Neural crest cell (in vitro differentiated cells): ENCODE data around the gene MTFR1L. TPM values are rescaled to one million over a fixed set of nuclear protein-coding genes. Genes with fewer than 3 reads are reported as not detected.

Source experiments
- DNase-seq: peaks from one replicate; pipeline ENCODE4 v3.0.0; 2021; ENCODE audit warnings: low read depth, mixed read lengths, low spot score
- H3K27ac Mint-ChIP-seq: one replicate; pipeline ENCODE4 v1.8.0; 2021; ENCODE audit warnings: mild to moderate bottlenecking, mixed read lengths; ENCODE audit not compliant: unreplicated experiment
- H3K27me3 Mint-ChIP-seq: 2 replicates; pipeline ENCODE4 v1.8.0; 2021; ENCODE audit warnings: low read depth, mild to moderate bottlenecking, mixed read lengths
- H3K36me3 Mint-ChIP-seq: 2 replicates; pipeline ENCODE4 v1.8.0; 2021; ENCODE audit warnings: low read depth, mild to moderate bottlenecking, mixed read lengths
- H3K4me1 Mint-ChIP-seq: 2 replicates; pipeline ENCODE4 v1.8.0; 2021; ENCODE audit warnings: mixed read lengths
- H3K4me3 Mint-ChIP-seq: one replicate; pipeline ENCODE4 v1.8.0; 2021; ENCODE audit warnings: mild to moderate bottlenecking, mixed read lengths
- H3K9me3 Mint-ChIP-seq: 2 replicates; pipeline ENCODE4 v1.8.0; 2021; ENCODE audit warnings: mixed read lengths
- long read RNA-seq: library from polyadenylated mRNA; unstranded; transcript quantifications from one replicate; pipeline ENCODE4 v2.0.0, GENCODE V29; 2020
- total RNA-seq: library from RNA; stranded (reverse); gene quantifications from 2 replicates; pipeline ENCODE4 v1.2.1, GENCODE V29; 2021
- TF ChIP-seq, protein P1 (sequence below): fragments of 200-600 bp; sonication (generic); conservative IDR thresholded peaks from 2 replicates; pipeline ENCODE4 v1.5.0; 2021; ENCODE audit warnings: antibody characterized with exemption, mild to moderate bottlenecking

MTFR1L gene
- total RNA-seq: 61.1 and 68.6 TPM in 2 replicates
- long read RNA-seq, transcript MTFR1L-204 (7 exons, 1,868 nt): minor isoform, 6 of 195 reads
- long read RNA-seq, transcript MTFR1L-210 (7 exons, 1,873 nt): minor isoform, 17 of 195 reads
- long read RNA-seq, transcript MTFR1L-203 (7 exons, 2,004 nt): major isoform, 133 of 195 reads
- long read RNA-seq, partial matches to known transcripts: 16 of 195 reads
- long read RNA-seq, other reads (novel, unspliced or antisense): 19 of 195 reads

DNA sequence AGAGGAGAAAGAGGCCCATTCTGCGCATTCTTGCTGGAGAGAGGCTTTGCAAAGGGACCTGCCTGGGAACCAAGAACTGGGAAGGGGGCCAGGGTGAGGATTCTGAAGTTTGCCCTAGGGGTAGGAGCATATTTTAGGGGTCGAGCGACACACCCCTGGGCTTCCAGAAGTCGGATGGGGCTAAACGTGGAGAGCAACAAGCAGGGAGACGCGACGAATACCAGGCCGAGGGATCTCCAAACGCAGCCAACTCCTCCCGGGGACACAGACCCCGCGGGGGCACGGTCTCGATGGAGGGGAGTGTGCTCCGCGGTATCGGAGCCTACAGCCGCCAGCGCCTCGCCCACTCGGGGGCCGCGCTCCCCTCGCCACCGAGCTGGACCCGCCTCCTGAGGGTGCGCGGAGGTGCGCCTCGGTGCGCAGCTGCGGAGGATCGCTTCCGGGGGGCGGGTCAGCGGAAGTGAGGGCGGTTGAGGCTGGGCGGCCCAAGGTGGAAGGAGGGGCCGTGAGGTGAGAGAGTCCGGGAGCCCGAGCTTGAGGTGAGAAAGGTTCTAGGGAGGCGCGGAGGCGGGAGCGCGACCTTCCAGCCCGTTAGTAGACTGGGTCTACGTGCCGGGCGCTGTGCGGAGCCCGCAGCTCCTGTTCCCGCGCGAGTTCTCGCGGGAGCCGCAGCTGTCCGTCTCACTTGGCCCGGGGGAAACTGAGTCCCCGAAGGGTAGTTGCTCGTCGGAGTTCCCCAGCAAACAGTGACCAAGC, at the start of gene MTFR1L:
TSS of gene MTFR1L (plus strand) at position 464 of the 756 bp plus-strand sequence. CDS start 3,151 bp downstream, outside the sequence.
- Mint-ChIP-seq H3K9me3 (no peaks in the 10 kb centered on the region), H3K27me3 (peaks cover 11% of the 10 kb centered on the region), H3K27ac (peak within 1 kb of the TSS; percentile 97), H3K36me3 (no peaks in the 10 kb centered on the region), H3K4me3 (peak within 1 kb of the TSS; percentile 98), H3K4me1 (peaks cover 38% of the 10 kb centered on the region)
- TF ChIP-seq, protein P1, sequence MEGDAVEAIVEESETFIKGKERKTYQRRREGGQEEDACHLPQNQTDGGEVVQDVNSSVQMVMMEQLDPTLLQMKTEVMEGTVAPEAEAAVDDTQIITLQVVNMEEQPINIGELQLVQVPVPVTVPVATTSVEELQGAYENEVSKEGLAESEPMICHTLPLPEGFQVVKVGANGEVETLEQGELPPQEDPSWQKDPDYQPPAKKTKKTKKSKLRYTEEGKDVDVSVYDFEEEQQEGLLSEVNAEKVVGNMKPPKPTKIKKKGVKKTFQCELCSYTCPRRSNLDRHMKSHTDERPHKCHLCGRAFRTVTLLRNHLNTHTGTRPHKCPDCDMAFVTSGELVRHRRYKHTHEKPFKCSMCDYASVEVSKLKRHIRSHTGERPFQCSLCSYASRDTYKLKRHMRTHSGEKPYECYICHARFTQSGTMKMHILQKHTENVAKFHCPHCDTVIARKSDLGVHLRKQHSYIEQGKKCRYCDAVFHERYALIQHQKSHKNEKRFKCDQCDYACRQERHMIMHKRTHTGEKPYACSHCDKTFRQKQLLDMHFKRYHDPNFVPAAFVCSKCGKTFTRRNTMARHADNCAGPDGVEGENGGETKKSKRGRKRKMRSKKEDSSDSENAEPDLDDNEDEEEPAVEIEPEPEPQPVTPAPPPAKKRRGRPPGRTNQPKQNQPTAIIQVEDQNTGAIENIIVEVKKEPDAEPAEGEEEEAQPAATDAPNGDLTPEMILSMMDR: no peak
- peak; percentile 67 for DNase-seq

DNA sequence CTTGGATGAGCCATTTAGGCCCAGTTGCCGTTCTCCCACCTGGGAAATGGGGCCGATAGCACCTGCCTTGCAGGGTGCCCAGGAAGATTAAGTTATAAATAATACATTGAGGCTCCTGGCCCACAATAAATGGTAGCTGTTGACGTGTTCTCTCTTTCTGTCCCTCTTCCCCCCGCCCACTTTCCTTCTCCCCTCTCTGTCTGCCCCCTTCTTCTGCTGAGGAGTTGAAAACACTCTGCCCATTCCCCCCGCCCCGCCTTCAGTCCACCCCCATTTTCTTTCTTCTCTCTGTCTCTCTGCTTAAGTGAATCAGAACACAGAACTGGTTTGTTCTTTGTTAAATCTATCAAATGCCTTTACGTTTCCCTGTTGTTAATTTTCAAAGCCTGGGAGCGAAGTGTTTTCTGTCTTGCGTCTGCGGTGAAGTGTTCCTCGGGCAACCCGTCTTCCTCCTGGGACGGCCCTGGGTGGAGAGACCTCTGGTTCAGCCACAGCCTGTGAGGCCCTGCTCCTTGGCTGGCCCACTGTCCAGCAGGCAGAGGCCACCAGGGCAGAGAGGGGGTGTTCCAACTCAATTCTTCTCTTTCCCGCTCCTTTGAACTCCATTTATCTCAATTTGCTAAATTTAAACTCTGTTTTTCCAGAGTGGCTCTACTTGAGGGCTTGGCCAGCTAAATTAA, 49.1 kb upstream of the MTFR1L start:
- Mint-ChIP-seq H3K27ac (peak overlapping the region; percentile 96), H3K36me3 (no peaks in the 10 kb centered on the region), H3K27me3 (no peaks in the 10 kb centered on the region), H3K9me3 (no peaks in the 10 kb centered on the region), H3K4me3 (peak overlapping the region; percentile 70), H3K4me1 (peaks cover 75% of the 10 kb centered on the region)
- DNase-seq: peak; percentile 36
- TF ChIP-seq, protein P1: no peak

DNA sequence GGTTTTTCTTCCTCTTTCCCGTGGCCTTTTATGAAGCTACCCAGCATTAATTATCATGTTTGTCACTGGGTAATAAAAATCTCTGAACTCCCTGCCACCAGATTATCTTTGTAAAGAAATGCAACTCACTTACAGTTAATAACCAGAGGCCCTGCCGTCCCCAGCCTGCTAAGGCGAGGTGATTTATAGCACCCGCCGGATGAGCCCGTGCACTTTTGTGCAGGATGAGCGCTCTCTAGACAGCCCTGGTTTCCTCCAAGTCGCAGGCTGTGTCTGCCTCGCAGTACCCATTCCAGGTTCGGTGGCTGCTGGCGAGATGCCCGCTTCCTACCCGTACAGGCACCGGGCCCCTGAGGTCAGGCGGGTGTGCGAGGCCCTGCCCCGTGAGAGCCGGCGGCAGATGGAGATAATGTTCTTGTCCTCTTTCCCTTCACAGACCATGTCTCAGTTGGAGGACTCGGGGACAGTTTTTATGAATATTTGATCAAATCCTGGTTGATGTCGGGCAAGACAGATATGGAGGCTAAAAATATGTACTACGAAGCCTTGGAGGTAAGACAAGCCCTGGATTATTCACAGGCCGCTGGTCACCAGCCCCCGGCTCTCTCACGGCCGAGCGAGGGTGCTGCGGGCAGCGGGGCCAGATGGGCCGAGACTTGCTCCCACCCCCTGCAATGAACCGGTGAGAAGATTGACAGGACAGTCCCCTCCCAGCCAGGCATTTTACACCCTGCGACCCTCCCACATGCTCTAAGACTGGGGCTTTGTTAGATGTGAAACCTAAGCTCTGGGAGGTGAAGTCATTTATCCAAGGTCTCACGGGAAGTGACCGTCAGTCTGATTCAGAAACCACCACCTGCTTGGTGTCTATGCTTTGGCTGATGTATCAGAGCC, 48.3 kb upstream of the MTFR1L start:
- H3K4me1 Mint-ChIP-seq: peaks cover 68% of the 10 kb centered on the region
- H3K27ac Mint-ChIP-seq: peak overlapping the region; percentile 96
- no peaks in the 10 kb centered on the region for H3K27me3 Mint-ChIP-seq
- H3K36me3 Mint-ChIP-seq: no peaks in the 10 kb centered on the region
- H3K9me3 Mint-ChIP-seq: no peaks in the 10 kb centered on the region
- peak; percentile 34 for DNase-seq
- TF ChIP-seq, protein P1: no peak
- H3K4me3 Mint-ChIP-seq: peak overlapping the region; percentile 70

DNA sequence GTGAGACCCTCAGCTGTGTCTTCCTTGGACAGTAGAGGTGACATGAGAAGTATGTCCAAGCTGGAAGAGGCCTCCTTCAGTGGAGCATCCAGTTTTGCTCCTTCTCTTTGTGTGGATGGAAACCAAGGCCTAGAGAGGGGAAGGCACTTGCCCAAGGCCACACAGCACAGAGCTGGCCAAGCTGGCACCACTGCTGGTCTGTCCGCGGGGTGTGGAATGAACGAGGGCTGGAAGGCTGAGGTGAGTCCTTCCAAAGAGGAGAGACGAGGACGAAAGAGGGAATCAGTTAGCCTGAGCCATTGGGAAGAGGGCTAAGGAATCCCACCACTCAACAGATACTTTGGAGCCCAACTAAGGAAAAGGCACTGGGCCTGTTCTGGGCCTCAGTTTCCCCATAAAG, 47.6 kb upstream of the MTFR1L start:
- Mint-ChIP-seq H3K4me3 (peak overlapping the region; percentile 70), H3K9me3 (no peaks in the 10 kb centered on the region), H3K27me3 (no peaks in the 10 kb centered on the region), H3K36me3 (no peaks in the 10 kb centered on the region), H3K27ac (peak overlapping the region; percentile 96), H3K4me1 (peaks cover 68% of the 10 kb centered on the region)
- TF ChIP-seq, protein P1: no peak
- DNase-seq: no peak
